ENCODE data around the gene ING5.

GRCh38 chr2:241672243-241673188, 29.3 kb upstream of the ING5 start:
- no peak for TF ChIP-seq CTCF (IDR thresholded peaks at IDR 0.05)
- TF ChIP-seq POLR2A (IDR thresholded peaks at IDR 0.05), result no peak
- no peak for TF ChIP-seq EP300 (IDR thresholded peaks at IDR 0.05; ENCODE audit: low read depth)
- TF ChIP-seq POLR2AphosphoS5 (IDR thresholded peaks at IDR 0.05), result no peak

Data from transverse colon (tissue), 4 donors.